IPS-NIHi7 (cell line): ENCODE data around the gene ANKS1B.
"Not testable (repeated sequence)": the region's sequence is repeated elsewhere in the genome, so short reads cannot be mapped to it uniquely, and the experiment has no call there.

Source experiments
- DNase-seq: peaks from one replicate; pipeline ENCODE4 v3.0.0; 2012; ENCODE audit warnings: mixed read lengths; ENCODE audit errors: extremely low spot score

ANKS1B gene

DNA sequence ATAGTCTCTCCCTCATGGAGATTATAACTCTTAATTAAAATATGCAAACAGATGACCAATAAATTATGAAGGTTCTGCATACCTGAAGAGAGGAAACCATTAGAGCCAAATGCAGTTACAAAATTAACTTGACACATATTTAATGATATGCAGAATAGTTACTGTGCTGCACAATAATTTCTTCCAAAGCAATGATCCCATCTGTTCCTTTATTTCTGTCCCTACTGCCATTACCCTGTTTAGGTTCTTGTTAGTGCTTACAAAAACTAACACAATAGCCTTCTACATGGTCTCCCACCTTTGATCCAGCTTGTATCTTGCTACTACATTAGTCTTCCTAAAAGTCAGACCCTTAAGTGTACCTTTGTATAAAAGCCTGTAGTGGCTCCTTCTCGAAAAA, 928.5 kb downstream of the ANKS1B start:
- DNase-seq: no peak

DNA sequence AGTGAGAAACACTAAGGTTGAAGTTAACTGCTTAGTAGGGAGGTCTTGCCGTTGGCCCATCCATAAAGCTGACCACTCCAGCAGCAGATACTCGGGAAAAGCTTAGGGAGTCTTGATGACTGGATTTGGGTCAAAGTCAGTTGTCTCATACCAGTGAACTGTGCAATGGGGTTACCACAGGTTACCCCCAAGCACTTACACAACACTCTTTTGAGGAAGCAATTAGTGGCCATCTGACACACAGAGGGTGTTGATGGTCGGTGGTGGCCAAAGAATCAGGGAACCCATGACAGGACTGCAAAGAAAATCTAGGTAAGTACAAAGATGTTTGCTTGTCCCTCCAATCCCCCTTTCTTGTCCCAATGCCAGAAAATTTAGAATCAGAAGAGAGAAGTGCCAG, 929.4 kb downstream of the ANKS1B start:
- no peak for DNase-seq

DNA sequence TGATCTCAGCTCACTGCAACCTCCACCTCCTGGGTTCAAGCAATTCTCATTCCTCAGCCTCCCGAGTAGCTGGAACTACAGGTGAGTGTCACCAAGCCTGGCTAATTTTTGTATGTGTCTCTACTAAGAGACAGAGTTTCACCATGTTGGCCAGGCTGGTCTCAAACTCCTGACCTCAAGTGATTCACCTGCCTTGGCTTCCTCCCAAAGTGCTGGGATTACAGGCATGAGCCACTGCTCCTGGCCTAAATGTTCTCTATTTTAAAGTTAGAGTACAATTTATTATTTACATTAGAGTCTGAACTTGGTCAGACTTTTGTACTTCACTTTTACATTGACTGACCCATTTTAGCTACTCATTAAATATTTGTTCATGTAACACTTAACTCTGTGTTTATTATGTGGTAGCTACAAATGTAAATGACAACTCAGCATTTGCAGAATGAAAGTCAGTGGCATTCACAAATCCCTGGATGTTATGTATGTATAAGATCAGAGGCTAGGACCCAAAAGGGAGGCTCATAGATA, 930.1 kb downstream of the ANKS1B start:
- no peak for DNase-seq

DNA sequence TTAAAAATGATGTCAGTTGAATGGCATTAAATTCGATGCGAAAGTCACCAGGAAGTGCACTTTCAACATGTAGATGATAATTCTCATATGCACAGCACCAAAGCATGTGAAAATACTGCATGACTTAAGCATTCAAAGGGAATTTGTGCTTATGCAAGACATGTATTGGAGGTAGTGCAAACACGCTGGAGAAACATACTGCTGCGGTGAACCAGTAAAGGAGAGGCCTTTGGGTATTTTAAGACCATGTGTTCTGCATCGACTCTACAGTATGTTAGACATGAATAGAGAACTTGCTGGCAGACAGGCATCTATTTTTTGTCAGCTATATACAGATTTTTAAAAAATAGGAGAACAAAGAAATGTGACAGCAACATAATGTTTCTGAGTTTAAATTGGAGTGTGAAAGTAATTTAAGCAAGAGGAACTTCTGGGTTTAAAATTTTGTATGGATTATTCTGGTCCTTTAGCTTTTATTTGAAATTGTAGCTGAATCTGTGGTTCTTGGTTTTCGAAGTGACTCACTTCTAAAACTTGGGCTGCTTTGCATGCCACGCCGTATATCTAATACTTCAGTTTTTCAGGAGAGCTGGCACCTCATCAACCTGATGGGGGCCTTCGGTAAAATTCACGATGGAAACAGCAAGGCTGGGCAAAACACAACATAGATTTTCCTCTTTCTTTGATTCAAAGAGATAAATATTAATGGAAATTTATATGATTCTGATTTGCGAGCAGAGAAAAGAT, 930.9 kb downstream of the ANKS1B start:
- no peak for DNase-seq

DNA sequence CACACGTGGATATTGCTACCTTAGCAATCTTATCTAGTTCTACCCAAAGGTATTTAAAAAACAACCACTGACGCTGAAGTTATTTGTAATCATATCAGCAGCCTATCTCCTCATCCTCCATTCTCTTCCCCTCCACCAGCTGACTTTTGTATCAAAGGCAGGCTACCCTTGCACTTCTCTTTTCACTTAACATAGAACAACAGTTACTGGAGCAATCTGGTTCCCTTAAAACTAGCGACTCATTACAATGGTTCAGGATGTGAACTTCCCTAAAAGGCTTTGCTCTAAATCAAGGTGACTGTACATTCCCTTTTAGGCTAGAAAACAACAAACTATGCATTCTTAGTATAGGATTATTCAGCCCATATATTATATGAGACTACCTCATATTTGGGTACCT, 935.0 kb downstream of the ANKS1B start:
- no peak for DNase-seq

DNA sequence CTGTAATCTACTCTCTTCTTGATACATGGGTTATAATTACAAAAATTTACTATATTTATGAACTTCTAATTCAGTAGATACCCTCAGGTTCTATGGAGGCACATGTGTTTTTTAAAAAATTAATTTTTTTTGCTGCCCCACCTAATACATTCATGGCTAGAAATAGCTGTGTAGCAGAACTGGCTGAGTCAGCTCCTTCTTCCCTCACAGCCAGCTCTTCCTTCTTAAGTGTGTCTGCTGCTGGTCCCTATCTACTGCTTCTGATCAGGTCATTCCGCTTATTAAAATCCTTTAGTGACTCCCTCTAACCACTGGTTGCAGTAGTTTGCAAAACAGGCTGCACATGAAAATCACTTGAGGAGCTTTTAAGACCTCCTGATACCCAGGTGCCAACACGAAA, 939.6 kb downstream of the ANKS1B start:
- DNase-seq: no peak

DNA sequence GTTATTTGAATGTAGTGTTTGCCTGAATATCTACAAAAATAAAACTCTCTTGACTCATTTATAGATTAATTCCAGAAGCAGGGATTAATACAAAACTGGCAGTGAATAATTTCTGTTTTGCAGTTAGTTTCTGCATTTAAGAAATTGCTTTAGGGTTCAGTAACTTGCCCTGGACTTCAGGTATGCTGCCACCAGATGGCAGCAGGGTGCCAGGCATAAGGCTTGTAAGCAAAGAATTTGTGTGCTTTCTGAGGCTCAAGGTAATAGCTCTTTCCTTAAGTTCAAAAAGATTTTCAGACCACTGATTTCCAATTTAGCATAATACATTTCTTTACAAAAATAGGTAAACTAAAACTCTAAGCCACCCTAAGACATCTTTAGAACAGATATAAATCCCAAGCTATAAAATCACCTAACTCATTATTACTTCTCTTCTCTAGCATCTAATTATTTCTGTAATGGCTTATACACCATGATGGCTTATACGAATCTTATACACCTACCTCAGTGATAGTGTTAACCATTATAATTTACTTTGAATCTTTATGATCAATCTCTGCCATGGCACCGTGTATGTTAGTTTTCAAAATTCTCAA, 941.3 kb downstream of the ANKS1B start:
- peak; percentile 64 for DNase-seq

DNA sequence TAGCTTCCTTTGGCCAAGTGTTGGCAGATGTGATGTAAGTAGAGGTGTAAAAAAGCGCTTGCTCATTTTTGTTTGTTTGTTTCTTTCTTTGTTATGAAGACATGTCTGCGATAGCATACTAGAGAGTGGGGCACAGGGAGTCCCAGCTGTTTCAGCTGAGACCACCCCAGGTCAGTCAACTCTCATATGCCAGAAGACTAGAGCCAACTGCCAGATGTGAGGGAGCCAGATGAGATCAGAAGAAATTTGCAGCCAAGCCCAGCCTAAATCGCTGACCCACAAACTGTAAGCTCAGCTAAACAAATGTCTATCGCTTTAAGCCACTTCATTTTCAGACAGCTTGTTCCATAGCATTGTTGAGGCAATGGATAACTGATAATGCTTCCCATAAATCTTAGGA, 942.5 kb downstream of the ANKS1B start:
- DNase-seq: no peak

DNA sequence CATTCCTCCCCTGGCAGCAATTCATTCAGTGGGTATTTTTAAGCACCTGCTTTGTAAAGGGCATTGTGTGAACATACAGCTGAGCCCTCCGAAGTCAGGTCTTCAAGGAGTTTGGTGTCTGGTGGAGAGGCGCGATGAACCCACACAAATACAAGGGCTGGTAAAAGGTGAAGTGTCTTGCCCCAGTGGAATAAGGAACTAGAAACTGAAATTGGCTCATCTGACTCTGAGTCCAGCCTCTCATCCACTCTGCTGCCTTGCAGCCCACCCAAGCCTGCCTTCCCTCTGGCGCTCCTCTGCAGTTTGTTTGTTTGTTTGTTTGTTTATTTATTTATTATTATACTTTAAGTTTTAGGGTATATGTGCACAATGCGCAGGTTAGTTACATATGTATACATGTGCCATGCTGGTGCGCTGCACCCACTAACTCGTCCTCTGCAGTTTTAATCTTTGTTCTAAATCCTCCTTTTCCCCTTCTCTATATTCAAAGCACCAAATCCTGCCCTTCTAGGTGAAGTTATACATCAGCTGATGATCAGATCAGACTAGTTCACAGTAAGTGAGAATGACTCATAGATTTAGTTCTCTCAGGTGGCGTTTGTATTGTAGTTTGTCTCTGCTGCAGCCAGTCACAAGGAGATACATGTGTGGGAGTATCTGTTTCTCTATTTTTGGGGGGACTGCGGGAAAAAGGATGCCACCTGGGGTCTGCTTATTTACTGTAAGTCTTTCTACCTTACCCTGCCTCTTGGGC, 945.2 kb downstream of the ANKS1B start:
- no peak for DNase-seq

DNA sequence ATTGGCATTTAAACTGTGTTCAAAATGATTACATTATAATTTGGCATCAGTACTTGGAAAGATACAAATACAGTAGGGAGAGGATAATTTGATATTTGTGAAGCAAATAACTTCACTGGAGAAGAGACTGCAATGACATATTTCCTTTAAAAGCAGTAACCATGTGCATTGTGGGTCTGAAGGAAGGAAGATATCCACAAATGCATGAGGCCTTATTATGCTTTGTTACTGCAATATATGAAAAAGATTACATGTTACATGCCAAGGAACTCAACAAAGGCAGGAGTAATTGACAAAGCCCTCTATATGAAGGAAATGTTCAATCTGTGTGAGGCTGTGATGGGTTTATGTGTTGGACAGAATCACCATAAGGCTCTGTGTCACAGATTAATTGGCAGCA, 948.2 kb downstream of the ANKS1B start:
- no peak for DNase-seq

DNA sequence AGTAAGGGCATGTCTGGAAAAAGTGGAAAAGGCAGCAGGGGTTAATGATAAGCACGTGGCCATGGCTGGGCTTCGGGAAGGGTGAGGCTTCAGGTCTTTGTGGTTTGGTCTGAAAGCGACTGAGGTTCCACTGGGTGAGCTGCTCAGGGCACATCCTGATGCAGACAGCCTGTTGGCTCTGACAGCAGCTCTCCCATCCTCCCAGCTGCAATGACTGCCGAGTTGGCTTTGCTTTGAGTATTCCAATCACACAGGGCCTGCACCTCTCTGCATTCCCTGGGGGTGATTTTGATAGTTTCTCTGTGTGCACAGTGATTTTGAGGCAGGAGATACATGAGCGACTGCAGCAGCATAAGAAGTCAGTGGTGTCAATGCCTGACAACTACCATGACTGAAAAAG, 948.9 kb downstream of the ANKS1B start:
- DNase-seq: no peak

DNA sequence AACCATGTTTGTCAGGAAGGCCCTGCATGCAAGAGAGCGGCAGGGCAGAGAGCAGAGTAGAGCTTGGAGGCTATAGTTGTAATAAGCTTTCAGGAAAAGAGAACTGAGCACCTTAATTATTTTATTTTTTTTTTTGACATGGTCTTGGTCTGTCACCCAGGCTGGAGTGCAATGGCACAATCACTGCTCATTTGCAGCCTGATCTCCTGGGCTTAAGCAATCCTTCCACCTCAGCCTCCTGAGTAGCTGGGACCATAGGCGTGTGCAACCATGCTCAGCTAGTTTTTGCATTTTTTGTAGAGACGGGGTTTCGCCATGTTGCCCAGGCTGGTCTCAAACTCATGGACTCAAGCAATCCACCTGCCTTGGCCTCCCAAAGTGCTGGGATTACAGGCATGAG, 950.5 kb downstream of the ANKS1B start:
- DNase-seq: not testable (repeated sequence)

DNA sequence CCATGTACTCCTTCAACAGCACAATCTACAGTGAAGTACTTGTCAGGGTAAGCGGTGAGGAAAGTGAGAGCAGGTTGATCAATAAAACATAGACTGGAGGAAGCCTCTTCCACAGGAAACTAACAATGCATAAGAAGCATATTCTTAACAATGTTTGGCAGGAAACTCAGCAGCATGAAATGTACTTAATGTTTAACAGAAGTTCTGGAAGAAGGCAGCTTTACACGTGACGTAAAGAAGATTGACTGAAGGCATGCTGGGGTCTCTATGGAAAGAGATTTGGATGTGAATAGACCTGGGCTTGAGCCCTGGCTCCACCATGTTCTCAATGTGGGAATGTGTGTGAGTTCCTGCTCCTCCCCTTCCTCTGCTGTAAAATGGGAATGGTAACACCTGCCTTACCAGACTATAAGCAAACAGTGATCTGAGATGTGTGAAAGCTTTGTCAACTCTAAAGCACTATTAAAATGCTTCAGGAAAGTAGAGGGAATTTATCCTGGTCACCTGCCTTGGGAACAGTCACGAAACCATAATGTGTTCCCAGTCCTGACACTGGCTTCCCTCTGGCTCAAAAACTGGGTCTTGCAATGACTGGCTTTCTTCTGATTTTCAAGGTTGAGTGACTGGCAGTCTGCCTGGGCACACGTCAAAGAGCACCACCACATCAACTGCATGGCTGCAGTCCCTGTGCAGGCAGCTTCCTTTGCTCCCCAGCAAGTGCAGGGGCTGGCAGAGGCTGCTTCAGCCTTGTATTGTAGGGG, 955.0 kb downstream of the ANKS1B start:
- no peak for DNase-seq

DNA sequence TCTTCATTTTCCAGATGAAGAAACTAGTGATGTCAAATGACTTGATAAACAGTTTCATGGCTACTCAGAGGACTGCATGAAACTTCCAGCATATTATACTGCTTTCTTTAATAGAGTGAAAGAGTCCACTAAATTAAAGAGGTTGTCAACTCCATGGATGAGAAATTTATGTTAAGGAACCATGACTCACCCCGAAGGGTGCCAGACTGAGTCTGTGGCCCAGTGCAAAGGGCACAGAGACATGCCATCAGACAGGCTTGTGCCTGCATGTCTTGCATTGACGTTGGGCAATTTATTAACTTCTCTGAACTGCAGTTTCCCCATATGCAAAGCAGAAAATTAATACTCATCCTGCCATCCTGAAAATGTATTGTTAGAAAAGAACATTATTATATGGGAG, 957.3 kb downstream of the ANKS1B start:
- no peak for DNase-seq

DNA sequence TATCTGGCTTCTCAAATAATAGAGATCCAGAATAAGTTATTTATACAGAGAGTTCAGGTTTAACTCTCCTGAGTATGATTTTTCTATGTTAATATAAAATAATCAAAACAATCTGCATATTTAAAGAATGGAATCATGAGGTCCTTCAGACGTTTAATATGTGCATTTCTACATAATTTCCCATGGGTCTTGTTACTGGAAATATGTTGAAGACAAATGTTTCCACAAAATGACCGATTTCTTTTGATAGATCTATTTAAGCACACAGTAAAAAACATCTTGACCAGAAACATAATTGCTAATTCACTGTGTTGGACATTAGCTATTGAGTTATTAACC, 957.7 kb downstream of the ANKS1B start:
- no peak for DNase-seq

DNA sequence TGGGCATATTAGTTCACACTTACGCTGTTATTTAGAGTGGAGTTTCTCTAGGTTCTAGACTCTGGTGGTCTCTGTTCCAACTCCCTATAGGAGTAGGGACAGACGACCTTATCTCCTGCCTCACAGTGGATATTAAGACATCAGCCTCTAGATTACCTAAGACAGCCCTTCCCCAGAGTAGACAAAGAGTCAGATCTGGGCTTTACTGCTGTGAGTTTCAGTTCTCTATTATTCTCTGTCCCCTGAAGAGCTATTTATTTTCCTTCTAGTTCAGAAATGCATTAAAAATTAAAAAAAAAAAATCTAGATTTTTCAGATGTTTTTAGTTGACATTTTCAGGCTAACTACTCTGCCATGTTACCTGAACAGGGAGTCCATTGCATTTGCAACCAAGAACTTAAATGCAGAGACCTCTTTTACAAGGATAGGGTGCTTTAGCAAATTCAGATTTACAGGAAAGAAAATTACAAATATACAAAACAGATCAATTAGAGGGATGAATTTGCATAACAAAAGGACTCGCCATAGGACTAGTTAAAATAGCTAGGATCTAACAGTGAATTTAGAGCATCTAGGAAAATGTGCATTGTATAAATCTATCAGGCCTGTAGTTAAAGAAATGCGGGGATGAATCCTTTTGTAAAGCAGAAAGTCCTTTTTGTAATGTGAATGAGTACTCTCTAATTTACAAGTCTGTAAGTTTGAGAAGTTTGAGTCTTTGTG, 958.2 kb downstream of the ANKS1B start:
- DNase-seq: no peak

DNA sequence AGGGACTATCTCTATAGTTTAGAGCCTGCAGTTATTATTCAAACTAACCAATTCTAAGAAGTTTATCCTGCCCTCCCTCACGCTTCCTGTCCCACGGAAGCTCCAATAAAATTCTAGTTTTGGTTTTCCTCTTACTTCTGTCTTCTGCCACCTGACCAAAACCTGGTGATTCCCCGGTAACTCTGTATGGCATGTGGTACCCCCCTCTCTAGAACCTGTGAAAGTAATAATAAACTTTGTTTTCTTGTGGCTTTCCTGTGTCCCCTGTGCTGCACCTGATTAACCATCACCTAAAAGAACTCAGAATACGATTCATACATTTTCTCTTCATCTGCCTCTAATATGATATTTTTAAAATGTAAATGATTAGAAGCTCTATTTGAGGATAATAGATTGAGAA, 959.9 kb downstream of the ANKS1B start:
- DNase-seq: no peak

DNA sequence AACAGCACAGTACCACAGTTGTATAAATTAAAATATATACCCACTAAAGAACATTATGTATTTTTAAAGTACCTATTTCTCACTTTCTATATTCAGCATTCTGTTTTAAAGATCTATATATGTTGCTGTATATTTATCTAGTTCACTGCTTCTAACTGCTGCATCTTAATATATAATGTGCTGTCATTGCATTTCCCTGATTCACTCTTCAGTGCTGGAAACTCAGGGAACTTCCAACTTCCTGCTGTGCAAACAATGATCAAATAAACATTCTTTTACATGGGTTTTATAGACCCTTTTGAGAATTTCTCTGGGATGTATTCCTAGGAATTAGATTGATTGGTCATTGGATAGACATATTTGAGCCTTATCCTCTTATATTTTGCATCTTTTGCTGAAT, 960.5 kb downstream of the ANKS1B start:
- DNase-seq: no peak

DNA sequence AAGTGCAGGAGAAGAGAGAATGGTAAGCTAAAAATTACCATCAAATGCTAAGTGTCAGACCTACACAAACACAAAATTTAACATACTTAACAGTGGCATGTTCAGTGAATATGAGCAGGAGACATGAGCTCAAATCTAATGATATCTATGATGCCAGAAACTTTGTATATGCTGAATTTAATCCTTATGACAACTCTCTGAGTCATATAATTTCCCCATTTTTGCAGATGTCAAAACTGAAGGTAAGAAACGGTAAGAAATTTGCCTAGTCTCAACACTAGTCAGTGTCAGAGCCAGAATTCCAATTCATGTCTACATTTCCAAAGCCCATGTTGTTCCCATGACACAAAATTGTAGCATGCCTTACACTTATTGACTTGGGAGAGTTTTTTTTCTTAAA, 963.9 kb downstream of the ANKS1B start:
- no peak for DNase-seq

DNA sequence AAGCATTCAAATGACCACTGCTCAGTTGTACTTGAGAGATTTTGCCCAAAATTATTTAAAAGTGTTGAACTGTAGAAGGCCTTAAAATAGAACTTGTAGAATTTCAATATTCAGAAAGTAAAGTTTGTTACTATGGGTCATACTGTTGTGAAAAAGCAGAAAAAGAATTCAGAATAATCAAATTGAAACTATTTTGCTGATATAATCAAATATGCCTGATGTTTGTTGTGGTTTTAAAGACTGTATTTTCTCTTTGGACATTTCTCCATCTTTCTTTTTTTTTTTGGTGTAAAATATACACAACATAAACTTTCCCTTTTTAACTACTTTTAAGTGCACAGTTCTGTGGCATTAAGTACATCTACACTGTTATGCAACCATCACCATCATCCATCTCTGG, 964.9 kb downstream of the ANKS1B start:
- no peak for DNase-seq

DNA sequence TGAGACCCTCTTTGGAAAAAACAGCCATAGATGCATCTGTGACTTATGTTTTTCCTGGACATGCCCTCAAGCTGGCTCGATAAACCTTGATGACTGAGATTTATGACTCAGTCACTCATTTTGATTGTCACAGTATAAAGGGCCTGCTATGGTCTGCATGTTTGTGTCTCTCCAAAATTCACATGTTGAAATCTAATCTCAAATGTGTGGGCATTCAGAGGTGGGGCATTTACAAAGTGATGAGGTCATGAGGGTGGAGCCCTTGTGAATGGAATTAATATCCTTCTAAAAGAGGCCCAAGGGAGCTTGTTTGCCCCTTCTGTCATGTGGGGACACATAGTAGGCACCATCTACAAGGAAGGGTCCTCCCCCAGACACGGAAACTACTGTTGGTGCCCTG, 966.8 kb downstream of the ANKS1B start:
- no peak for DNase-seq
